ENCODE results near the gene TLE4. TPM values are rescaled to one million over a fixed set of nuclear protein-coding genes. Genes with fewer than 3 reads are reported as not detected.

TLE4 gene
- total RNA-seq, 1 experiment from 2014 or later, result 17.9 TPM

DNA sequence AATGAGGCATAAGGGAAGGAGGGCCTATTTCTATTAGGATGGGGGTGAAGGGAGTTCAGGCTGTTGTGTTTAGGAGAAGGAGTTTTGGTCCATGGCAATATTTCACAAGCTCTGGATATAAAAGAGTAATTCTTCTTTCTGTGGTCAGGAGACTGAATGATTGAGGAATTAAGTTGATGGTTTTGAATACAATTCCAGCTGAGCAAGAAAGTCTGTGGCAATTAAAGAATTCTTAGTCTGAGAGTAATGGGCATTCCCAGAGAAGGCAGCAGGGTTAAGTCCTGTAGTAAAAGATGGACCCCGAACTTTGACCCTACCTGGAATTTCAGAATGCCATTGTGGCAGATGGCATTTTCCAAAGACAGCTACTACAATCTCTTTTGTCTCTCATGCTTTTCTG is 202.6 kb downstream of the TLE4 start:
- no peaks in the 10 kb centered on the region for H3K9me2 ChIP-seq (replicated peaks; ENCODE audit: low read length)
- H4K20me1 ChIP-seq (ENCODE audit: low read length), result no peaks in the 10 kb centered on the region
- no peaks in the 10 kb centered on the region for H3K9me3 ChIP-seq (ENCODE audit: low read length)
- ChIA-PET CTCF (no interaction called here), POLR2A (ENCODE audit: unreplicated experiment) (no interaction called here)
- no peak overlapping the region for H2AFZ ChIP-seq (ENCODE audit: low read length)
- H3K4me3 ChIP-seq (ENCODE audit: low read length), result no peak overlapping the region
- BruUV-seq (replicated peaks), result no TSS peak
- intact Hi-C loops (cut with micrococcal nuclease), result no loop called here
- no peak overlapping the region for H3K9ac ChIP-seq (ENCODE audit: low read length)
- H3K27ac ChIP-seq (ENCODE audit: low read length), result no peak overlapping the region
- H3K4me1 ChIP-seq (ENCODE audit: insufficient read depth, low read length), result peaks cover 14% of the 10 kb centered on the region
- H3F3A ChIP-seq (ENCODE audit: low read length, unreplicated experiment), result no peaks in the 10 kb centered on the region
- no peaks in the 10 kb centered on the region for H3K27me3 ChIP-seq (ENCODE audit: low read length)
- TF ChIP-seq EZH2phosphoT487 (IDR thresholded peaks at IDR 0.05; ENCODE audit: borderline replicate concordance, low read length) (no peak), EZH2 (IDR thresholded peaks at IDR 0.05; ENCODE audit: low read length, unreplicated experiment) (no peak)
- TF ChIP-seq, protein P1, sequence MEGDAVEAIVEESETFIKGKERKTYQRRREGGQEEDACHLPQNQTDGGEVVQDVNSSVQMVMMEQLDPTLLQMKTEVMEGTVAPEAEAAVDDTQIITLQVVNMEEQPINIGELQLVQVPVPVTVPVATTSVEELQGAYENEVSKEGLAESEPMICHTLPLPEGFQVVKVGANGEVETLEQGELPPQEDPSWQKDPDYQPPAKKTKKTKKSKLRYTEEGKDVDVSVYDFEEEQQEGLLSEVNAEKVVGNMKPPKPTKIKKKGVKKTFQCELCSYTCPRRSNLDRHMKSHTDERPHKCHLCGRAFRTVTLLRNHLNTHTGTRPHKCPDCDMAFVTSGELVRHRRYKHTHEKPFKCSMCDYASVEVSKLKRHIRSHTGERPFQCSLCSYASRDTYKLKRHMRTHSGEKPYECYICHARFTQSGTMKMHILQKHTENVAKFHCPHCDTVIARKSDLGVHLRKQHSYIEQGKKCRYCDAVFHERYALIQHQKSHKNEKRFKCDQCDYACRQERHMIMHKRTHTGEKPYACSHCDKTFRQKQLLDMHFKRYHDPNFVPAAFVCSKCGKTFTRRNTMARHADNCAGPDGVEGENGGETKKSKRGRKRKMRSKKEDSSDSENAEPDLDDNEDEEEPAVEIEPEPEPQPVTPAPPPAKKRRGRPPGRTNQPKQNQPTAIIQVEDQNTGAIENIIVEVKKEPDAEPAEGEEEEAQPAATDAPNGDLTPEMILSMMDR (conservative IDR thresholded peaks at IDR 0.05; ENCODE audit: low read depth, low read length), result no peak
- no peaks in the 10 kb centered on the region for H3K36me3 ChIP-seq (ENCODE audit: low read depth, low read length)
- DNase-seq (no peak), ATAC-seq (no peak)
- H3K4me2 ChIP-seq (ENCODE audit: low read length), result no peak overlapping the region
- no peaks in the 10 kb centered on the region for H3K79me2 ChIP-seq (ENCODE audit: low read length)

All from PC-3 (cell line).